Stimulated activated CD4-positive, alpha-beta T cell treated with anti-CD3 and anti-CD28 coated beads, Interleukin-4, amount 100 ng/mL, for 4 hours (primary cell): Measurements from ENCODE around the gene MED9.

Experiments
- DNase-seq, 2 experiments: peaks; one replicate each; pipeline ENCODE4 v3.0.0-alpha.2; 2020

MED9 gene

GRCh38 chr17:17519886-17520285, 43.1 kb downstream of the MED9 start:
- DNase-seq, result no peak

- DNase-seq, result no peak
Observed at GRCh38 chr17:17520599-17521232, 43.9 kb downstream of the MED9 start.

GRCh38 chr17:17523001-17523730, 46.4 kb downstream of the MED9 start:
- no peak for DNase-seq

- no peak for DNase-seq
Observed at GRCh38 chr17:17523731-17524490, 47.1 kb downstream of the MED9 start.

- DNase-seq, result no peak
Observed at GRCh38 chr17:17525311-17525710, 48.5 kb downstream of the MED9 start.

GRCh38 chr17:17525956-17526355, 49.2 kb downstream of the MED9 start:
- no peak for DNase-seq

GRCh38 chr17:17526369-17526768, 49.6 kb downstream of the MED9 start:
- DNase-seq, result no peak

GRCh38 chr17:17527534-17527933, 50.7 kb downstream of the MED9 start:
- no peak for DNase-seq

- DNase-seq, result no peak
Observed at GRCh38 chr17:17527956-17528500, 51.2 kb downstream of the MED9 start.

GRCh38 chr17:17528696-17529652, 52.2 kb downstream of the MED9 start:
- DNase-seq, result no peak

- DNase-seq, result no peak
Observed at GRCh38 chr17:17531156-17531555, 54.4 kb downstream of the MED9 start.

GRCh38 chr17:17532991-17533390, 56.2 kb downstream of the MED9 start:
- no peak for DNase-seq

- DNase-seq, result no peak
Observed at GRCh38 chr17:17533901-17534441, 57.2 kb downstream of the MED9 start.

- no peak for DNase-seq
Observed at GRCh38 chr17:17535957-17536356, 59.2 kb downstream of the MED9 start.

GRCh38 chr17:17536702-17537101, 59.9 kb downstream of the MED9 start:
- DNase-seq, result no peak

GRCh38 chr17:17537311-17538099, 60.7 kb downstream of the MED9 start:
- no peak for DNase-seq

- no peak for DNase-seq
Observed at GRCh38 chr17:17538417-17539391, 61.9 kb downstream of the MED9 start.

- no peak for DNase-seq
Observed at GRCh38 chr17:17539591-17539990, 62.8 kb downstream of the MED9 start.

GRCh38 chr17:17540278-17540906, 63.6 kb downstream of the MED9 start:
- DNase-seq, result no peak
